Measurements from ENCODE around the gene IFT81.
"Not testable (repeated sequence)": the region's sequence is repeated elsewhere in the genome, so short reads cannot be mapped to it uniquely, and the experiment has no call there.

IFT81 gene

GRCh38 chr12:110124269-110124995 is at the start of gene IFT81:
IFT81 (plus strand) TSS chr12:110124357; CDS start chr12:110127381, 3,024 bp downstream.
- peak within 1 kb of the TSS; percentile 95 for H3K4me3 ChIP-seq (ENCODE audit: control insufficient read depth, low read depth, low read length)
- TF ChIP-seq CTCF (conservative IDR thresholded peaks at IDR 0.05; ENCODE audit: control insufficient read depth, insufficient read depth, low read depth, low read length) = no peak
- peak; percentile 91 for DNase-seq (ENCODE audit: low read depth)

- TF ChIP-seq CTCF (conservative IDR thresholded peaks at IDR 0.05; ENCODE audit: control insufficient read depth, insufficient read depth, low read depth, low read length) = no peak
- no peak overlapping the region for H3K4me3 ChIP-seq (ENCODE audit: control insufficient read depth, low read depth, low read length)
- no peak for DNase-seq (ENCODE audit: low read depth)
Observed at GRCh38 chr12:110075880-110076279, 48.3 kb upstream of the IFT81 start.

- TF ChIP-seq CTCF (conservative IDR thresholded peaks at IDR 0.05; ENCODE audit: control insufficient read depth, insufficient read depth, low read depth, low read length) = no peak
- DNase-seq (ENCODE audit: low read depth) = peak; percentile 8
- H3K4me3 ChIP-seq (ENCODE audit: control insufficient read depth, low read depth, low read length) = no peak overlapping the region
Observed at GRCh38 chr12:110077800-110078199, 46.4 kb upstream of the IFT81 start.

GRCh38 chr12:110079477-110080400 is 44.4 kb upstream of the IFT81 start:
- H3K4me3 ChIP-seq (ENCODE audit: control insufficient read depth, low read depth, low read length) = no peak overlapping the region
- TF ChIP-seq CTCF (conservative IDR thresholded peaks at IDR 0.05; ENCODE audit: control insufficient read depth, insufficient read depth, low read depth, low read length) = no peak
- DNase-seq (ENCODE audit: low read depth) = no peak

GRCh38 chr12:110080410-110080809 is 43.7 kb upstream of the IFT81 start:
- no peak overlapping the region for H3K4me3 ChIP-seq (ENCODE audit: control insufficient read depth, low read depth, low read length)
- TF ChIP-seq CTCF (conservative IDR thresholded peaks at IDR 0.05; ENCODE audit: control insufficient read depth, insufficient read depth, low read depth, low read length) = no peak
- DNase-seq (ENCODE audit: low read depth) = no peak

- no peak for TF ChIP-seq CTCF (conservative IDR thresholded peaks at IDR 0.05; ENCODE audit: control insufficient read depth, insufficient read depth, low read depth, low read length)
- no peak for DNase-seq (ENCODE audit: low read depth)
- H3K4me3 ChIP-seq (ENCODE audit: control insufficient read depth, low read depth, low read length) = no peak overlapping the region
Observed at GRCh38 chr12:110084314-110085015, 39.7 kb upstream of the IFT81 start.

GRCh38 chr12:110088216-110088615 is 35.9 kb upstream of the IFT81 start:
- DNase-seq (ENCODE audit: low read depth); H3K4me3 ChIP-seq (ENCODE audit: control insufficient read depth, low read depth, low read length): not testable (repeated sequence)

Data from fibroblast of mammary gland (primary cell).